DOHH2 (cell line): ENCODE measurements around the gene HNF1A.

Experiments used
- H3F3A ChIP-seq: fragments of 200-600 bp; sonication (generic), shearing (Covaris generic); 2 replicates; pipeline ENCODE4 v1.6.0; 2016; ENCODE audit warnings: antibody characterized with exemption, mild to moderate bottlenecking; ENCODE audit not compliant: control insufficient read depth, insufficient read depth
- H3K27ac ChIP-seq: fragments of 200-600 bp; sonication (generic); 2 replicates; pipeline ENCODE4 v1.5.1; 2014; ENCODE audit warnings: low read depth, mild to moderate bottlenecking, low read length, moderate library complexity
- H3K27me3 ChIP-seq: fragments of 200-600 bp; sonication (generic); 2 replicates; pipeline ENCODE4 v1.6.1; 2014; ENCODE audit warnings: mild to moderate bottlenecking, low read length, mixed read lengths; ENCODE audit not compliant: control insufficient read depth
- H3K36me3 ChIP-seq: fragments of 200-600 bp; sonication (generic); 2 replicates; pipeline ENCODE4 v1.6.1; 2014; ENCODE audit warnings: mild to moderate bottlenecking, low read length, moderate library complexity, mixed read lengths; ENCODE audit not compliant: control insufficient read depth
- H3K4me1 ChIP-seq: fragments of 200-600 bp; sonication (generic); 2 replicates; pipeline ENCODE4 v1.6.1; 2014; ENCODE audit warnings: mild to moderate bottlenecking, low read length, mixed read lengths; ENCODE audit not compliant: control insufficient read depth
- H3K4me2 ChIP-seq: fragments of 200-600 bp; sonication (generic); 2 replicates; pipeline ENCODE4 v1.6.0; 2014; ENCODE audit warnings: mild to moderate bottlenecking, low read length, moderate library complexity
- H3K4me3 ChIP-seq: fragments of 200-600 bp; sonication (generic); 2 replicates; pipeline ENCODE4 v1.5.1; 2014; ENCODE audit warnings: mild to moderate bottlenecking, low read length, mixed read lengths
- H3K79me2 ChIP-seq: fragments of 200-600 bp; sonication (generic); 2 replicates; pipeline ENCODE4 v1.6.1; 2014; ENCODE audit warnings: mild to moderate bottlenecking, low read length, mixed read lengths; ENCODE audit not compliant: control insufficient read depth
- H3K9me2 ChIP-seq: fragments of 200-600 bp; sonication (generic); replicated peaks from 2 replicates; pipeline ENCODE4 v1.6.1; 2014; ENCODE audit warnings: mild to moderate bottlenecking, low read length, mixed read lengths; ENCODE audit not compliant: control insufficient read depth
- H3K9me3 ChIP-seq: fragments of 200-600 bp; sonication (generic); 2 replicates; pipeline ENCODE4 v1.6.1; 2014; ENCODE audit warnings: antibody characterized with exemption, low read length, mixed read lengths; ENCODE audit not compliant: control insufficient read depth, insufficient read depth
- H4K20me1 ChIP-seq: fragments of 200-600 bp; sonication (generic); 2 replicates; pipeline ENCODE4 v1.6.0; 2014; ENCODE audit warnings: low read depth, mild to moderate bottlenecking, antibody characterized with exemption, low read length, moderate library complexity; ENCODE audit not compliant: control insufficient read depth, insufficient read depth
- CTCF ChIP-seq: fragments of 200-600 bp; sonication (generic); IDR thresholded peaks from one replicate; pipeline ENCODE4 v1.5.1; 2014; ENCODE audit warnings: antibody characterized with exemption, mild to moderate bottlenecking, low read depth, low read length; ENCODE audit not compliant: poor library complexity, severe bottlenecking
- EZH2phosphoT487 ChIP-seq: fragments of 200-600 bp; sonication (generic); IDR thresholded peaks from 2 replicates; pipeline ENCODE4 v1.6.1; 2017; ENCODE audit warnings: borderline replicate concordance, mild to moderate bottlenecking, antibody characterized with exemption, low read length, moderate library complexity, mixed read lengths

HNF1A gene

GRCh38 chr12:120992989-120993388, 14.6 kb downstream of the HNF1A start:
- Histone ChIP-seq H3K9me3 (no peaks in the 10 kb centered on the region), H4K20me1 (no peaks in the 10 kb centered on the region), H3K27ac (no peak overlapping the region), H3K4me1 (no peaks in the 10 kb centered on the region), H3F3A (no peaks in the 10 kb centered on the region), H3K27me3 (no peaks in the 10 kb centered on the region; the same call in 1 of the 2 replicates), H3K79me2 (no peaks in the 10 kb centered on the region), H3K9me2 (no peaks in the 10 kb centered on the region; the same call in 1 of the 2 replicates), H3K4me2 (no peak overlapping the region), H3K4me3 (no peak overlapping the region), H3K36me3 (no peaks in the 10 kb centered on the region)
- TF ChIP-seq CTCF (no peak), EZH2phosphoT487 (no peak)

- no peaks in the 10 kb centered on the region for H3K79me2 ChIP-seq
- no peaks in the 10 kb centered on the region for H3K9me3 ChIP-seq
- no peaks in the 10 kb centered on the region for H4K20me1 ChIP-seq
- H3F3A ChIP-seq, result no peaks in the 10 kb centered on the region
- no peak overlapping the region for H3K4me2 ChIP-seq
- H3K36me3 ChIP-seq, result no peaks in the 10 kb centered on the region
- H3K9me2 ChIP-seq, result no peaks in the 10 kb centered on the region; the same call in 1 of the 2 replicates
- no peaks in the 10 kb centered on the region; the same call in 1 of the 2 replicates for H3K27me3 ChIP-seq
- no peak for TF ChIP-seq EZH2phosphoT487
- TF ChIP-seq CTCF, result no peak
- no peak overlapping the region for H3K4me3 ChIP-seq
- H3K4me1 ChIP-seq, result no peaks in the 10 kb centered on the region
- H3K27ac ChIP-seq, result no peak overlapping the region
Measured at GRCh38 chr12:120993496-120993895, 15.2 kb downstream of the HNF1A start.

- no peaks in the 10 kb centered on the region for H3K4me1 ChIP-seq
- H3F3A ChIP-seq, result no peaks in the 10 kb centered on the region
- H3K27ac ChIP-seq, result no peak overlapping the region
- H3K4me2 ChIP-seq, result no peak overlapping the region
- H3K27me3 ChIP-seq, result no peaks in the 10 kb centered on the region; the same call in 1 of the 2 replicates
- no peaks in the 10 kb centered on the region; the same call in 1 of the 2 replicates for H3K9me2 ChIP-seq
- no peaks in the 10 kb centered on the region for H3K79me2 ChIP-seq
- no peaks in the 10 kb centered on the region for H4K20me1 ChIP-seq
- no peaks in the 10 kb centered on the region for H3K36me3 ChIP-seq
- H3K9me3 ChIP-seq, result no peaks in the 10 kb centered on the region
- TF ChIP-seq CTCF (no peak), EZH2phosphoT487 (no peak)
- no peak overlapping the region for H3K4me3 ChIP-seq
Measured at GRCh38 chr12:120994059-120994458, 15.7 kb downstream of the HNF1A start.
